A549 (cell line): Measurements from ENCODE around the gene BCAS1.

ENCODE experiments used
- CEBPB ChIP-seq, 2 experiments: fragments of >200 bp in 1 of 2; sonication (Bioruptor Twin) in 1 of 2; formaldehyde crosslinking in 1 of 2; IDR thresholded peaks; 2 replicates each; pipeline ENCODE4 v1.6.1; 2012 to 2016
- CTCF ChIP-seq: fragments of >200 bp; sonication (Bioruptor Twin); formaldehyde crosslinking; IDR thresholded peaks from 3 replicates; pipeline ENCODE4 v1.5.1; 2016
- EHF ChIP-seq: fragments of 250-450 bp; sonication (Bioruptor Pico); IDR thresholded peaks from 2 replicates; pipeline ENCODE4 v1.5.0; 2020; ENCODE audit warnings: mild to moderate bottlenecking
- EP300 ChIP-seq, 2 experiments: fragments of >200 bp; sonication (Bioruptor Twin); formaldehyde crosslinking; IDR thresholded peaks; 2 replicates in 1 of 2; 3 replicates in 1 of 2; pipeline ENCODE4 v1.6.1; 2016 to 2017
- FOSL2 ChIP-seq, 2 experiments: fragments of 450-650 bp in 1 of 2; fragments of >200 bp in 1 of 2; sonication (Bioruptor Twin) in 1 of 2; formaldehyde crosslinking; IDR thresholded peaks; 2 replicates each; pipeline versions ENCODE4 v1.5.0 to v1.6.1; 2016 to 2020; ENCODE audit warnings: mild to moderate bottlenecking in 1 of 2, moderate library complexity in 1 of 2
- JUN ChIP-seq, 2 experiments: fragments of >200 bp; sonication (Bioruptor Twin); formaldehyde crosslinking; IDR thresholded peaks; 2 replicates in 1 of 2; 3 replicates in 1 of 2; pipeline ENCODE4 v1.6.1; 2016 to 2017
- NFE2L2 ChIP-seq: fragments of 150-350 bp; conservative IDR thresholded peaks from 2 replicates; pipeline ENCODE4 v1.6.1; 2014; ENCODE audit warnings: low read length
- NR3C1 ChIP-seq: fragments of >200 bp; sonication (Bioruptor Twin); formaldehyde crosslinking; IDR thresholded peaks from 3 replicates; pipeline ENCODE4 v1.6.1; 2017
- POLR2A ChIP-seq: IDR thresholded peaks from 2 replicates; pipeline ENCODE4 v1.6.1; 2012; ENCODE audit warnings: mild to moderate bottlenecking, low read length
- POLR2AphosphoS2 ChIP-seq: conservative IDR thresholded peaks from 2 replicates; pipeline ENCODE4 v1.6.1; 2012; ENCODE audit warnings: low read length, improper control_type of control experiment, inconsistent platforms
- RARB ChIP-seq: fragments of 250-450 bp; sonication (Bioruptor Pico); IDR thresholded peaks from 2 replicates; pipeline ENCODE4 v1.8.0; 2021; ENCODE audit warnings: mild to moderate bottlenecking, moderate library complexity
- REST ChIP-seq: fragments of 200-600 bp; sonication (generic); IDR thresholded peaks from 2 replicates; pipeline ENCODE4 v1.6.1; 2016; ENCODE audit warnings: antibody characterized with exemption, mild to moderate bottlenecking, moderate library complexity
- SMC3 ChIP-seq: fragments of >200 bp; sonication (Bioruptor Twin); formaldehyde crosslinking; IDR thresholded peaks from 3 replicates; pipeline ENCODE4 v1.6.1; 2018; ENCODE audit warnings: inconsistent platforms
- ZFP36 ChIP-seq: fragments of 450-650 bp; IDR thresholded peaks from 2 replicates; pipeline ENCODE4 v1.6.1; 2014; ENCODE audit warnings: borderline replicate concordance; ENCODE audit not compliant: partially characterized antibody

DNA sequence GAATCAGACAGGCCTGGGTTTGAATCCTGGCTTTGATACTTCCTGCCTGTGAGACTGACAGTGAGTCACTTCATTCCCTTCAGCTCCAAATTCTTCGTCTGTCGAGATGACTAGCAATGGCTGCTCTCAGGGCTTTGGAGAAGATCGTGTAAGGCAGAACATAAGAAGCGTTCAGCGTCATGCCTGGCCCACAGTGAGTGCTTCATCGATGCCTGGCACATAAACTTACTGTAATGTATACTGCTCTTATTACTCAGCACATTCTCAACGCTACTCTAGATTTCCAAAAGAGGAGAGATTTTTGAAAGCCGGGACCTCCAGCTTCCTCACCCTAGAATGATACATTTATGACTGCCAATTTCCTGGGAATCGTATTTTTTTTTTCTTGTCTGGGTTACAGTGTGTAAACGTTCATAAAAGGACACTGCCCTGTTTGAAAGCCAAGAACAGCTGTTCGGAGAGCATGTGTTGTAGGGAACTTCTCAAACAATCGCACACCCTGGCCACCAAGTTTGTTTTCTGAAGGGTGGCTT lies 16.2 kb upstream of the BCAS1 start:
- TF ChIP-seq CTCF (no peak), REST (no peak), NFE2L2 (no peak), SMC3 (no peak), EP300 (IDR thresholded peaks at IDR 0.05) (no peak), JUN (IDR thresholded peaks at IDR 0.05) (no peak), ZFP36 (no peak), POLR2A (no peak), POLR2AphosphoS2 (no peak), EHF (CRISPR knock-in tag) (no peak), RARB (no peak), NR3C1 (no peak), FOSL2 (IDR thresholded peaks at IDR 0.05) (no peak), FOSL2 (CRISPR knock-in tag; IDR thresholded peaks at IDR 0.05) (no peak), CEBPB (IDR thresholded peaks at IDR 0.05) (no peak)
